GM21528 (cell line): ENCODE results near the gene SNRNP200.

Experiments used
- ATAC-seq: cut with Tn5 transposase; IDR thresholded peaks from one replicate; pipeline ENCODE4 v1.9.1; 2021; ENCODE audit warnings: mild to moderate bottlenecking, moderate library complexity; ENCODE audit not compliant: unreplicated experiment, low FRiP score

SNRNP200 gene

GRCh38 chr2:96253006-96253405, 52.3 kb downstream of the SNRNP200 start:
- no peak for ATAC-seq

DNA sequence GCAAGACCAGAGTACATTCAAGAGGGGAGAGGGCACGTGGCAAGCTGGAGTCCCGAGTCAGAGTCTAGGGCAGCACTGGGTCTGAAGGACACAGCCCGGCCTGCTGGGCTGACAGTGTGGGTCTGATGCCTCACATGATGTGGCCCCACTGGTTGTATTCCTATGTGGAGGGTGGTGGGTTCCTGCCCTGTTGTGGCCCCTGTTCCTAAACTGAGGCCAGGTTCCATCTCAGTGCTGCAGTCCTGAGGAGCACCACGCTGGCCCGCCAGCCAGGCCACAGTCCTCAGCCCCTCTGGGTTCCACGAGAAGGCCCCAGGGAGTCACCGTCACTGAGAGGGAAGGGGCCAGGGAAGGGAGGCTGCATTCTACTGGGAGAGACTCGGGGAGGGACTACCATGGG, 52.8 kb downstream of the SNRNP200 start:
- no peak for ATAC-seq

DNA sequence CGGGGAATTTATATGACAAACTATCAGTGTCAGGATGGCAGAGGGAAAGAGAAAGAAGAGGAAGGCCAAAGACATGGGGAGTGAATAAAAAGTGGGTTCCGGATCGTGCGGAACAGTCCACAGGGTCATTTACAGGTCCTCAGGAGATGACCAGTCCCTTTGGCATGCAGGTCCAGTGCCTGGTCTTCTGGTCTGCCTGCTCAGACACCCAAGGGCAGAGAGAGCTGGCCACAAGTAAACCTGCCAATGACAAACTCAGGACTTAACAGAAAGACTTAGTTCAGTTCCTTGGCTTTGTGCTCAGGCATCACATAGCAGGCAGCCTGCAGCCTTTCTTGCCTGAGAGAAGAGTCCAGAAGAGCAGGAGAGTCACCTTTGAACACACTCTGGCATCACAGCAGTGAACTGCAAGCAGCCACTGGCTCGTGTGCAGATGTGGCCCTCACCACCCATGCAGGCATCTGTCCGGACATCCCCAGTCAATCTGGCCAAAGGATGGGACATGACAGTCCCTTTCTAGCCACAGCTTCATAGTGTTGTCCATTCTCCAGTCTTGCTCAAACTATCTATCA, 53.5 kb downstream of the SNRNP200 start:
- ATAC-seq, result no peak

- no peak for ATAC-seq
Measured at GRCh38 chr2:96250188-96250587, 55.2 kb downstream of the SNRNP200 start.

DNA sequence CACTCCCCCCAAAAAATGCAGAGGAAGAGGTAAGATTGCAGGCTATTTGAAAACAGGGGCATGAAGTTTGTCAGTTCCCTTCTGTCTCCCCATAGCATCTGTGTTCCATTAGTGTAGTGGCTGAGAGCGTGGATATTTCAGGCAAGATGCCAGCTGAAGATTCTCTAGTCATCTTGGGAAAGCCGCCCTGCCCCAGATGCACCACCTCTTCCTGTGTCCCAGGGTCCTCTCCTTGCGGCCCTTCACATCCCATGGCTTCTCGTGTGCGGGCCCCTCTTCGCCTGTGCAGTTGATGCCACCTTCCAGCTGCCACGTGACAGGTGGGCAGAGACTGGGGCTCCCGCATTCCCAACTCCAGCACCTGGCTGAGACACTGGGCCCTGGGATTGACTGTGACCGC, 55.7 kb downstream of the SNRNP200 start:
- no peak for ATAC-seq

DNA sequence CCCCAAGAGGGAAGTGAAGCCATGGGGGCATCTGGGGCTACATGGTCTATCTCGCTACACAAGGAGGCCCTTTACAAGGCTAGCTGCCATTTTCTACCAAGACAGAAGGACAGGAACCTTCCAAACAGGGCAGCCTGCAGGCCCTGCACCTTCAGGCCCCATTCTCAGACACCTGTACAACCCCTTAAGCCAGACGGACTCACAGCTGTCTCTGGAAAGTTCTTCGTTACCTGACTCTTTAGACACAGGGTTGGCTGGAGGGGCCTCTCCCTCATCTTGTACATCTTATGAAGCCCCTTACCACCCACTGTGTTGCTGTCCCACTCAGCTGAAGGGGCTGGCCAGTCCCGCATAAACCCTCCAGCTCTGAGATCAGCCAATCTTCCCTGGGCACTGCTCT, 56.7 kb downstream of the SNRNP200 start:
- ATAC-seq, result no peak

DNA sequence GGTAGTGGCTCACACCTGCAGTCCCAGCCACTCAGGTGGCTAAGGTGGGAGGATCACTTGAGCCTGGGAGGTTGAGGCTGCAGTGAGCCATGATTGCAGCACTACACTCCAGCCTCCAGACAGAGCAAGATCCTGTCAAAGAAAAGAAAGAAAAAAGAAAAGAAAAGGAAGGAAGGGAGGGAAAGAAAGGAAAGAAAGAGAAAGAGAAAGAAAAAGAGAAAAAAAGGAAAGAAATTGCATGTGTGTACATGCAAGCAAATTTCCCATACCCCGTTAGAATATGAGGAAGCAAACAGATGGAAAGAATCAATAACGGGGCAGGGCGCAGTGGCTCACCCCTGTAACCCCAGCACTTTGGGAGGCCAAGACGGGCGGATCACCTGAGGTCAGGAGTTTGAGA, 57.5 kb downstream of the SNRNP200 start:
- ATAC-seq, result no peak

GRCh38 chr2:96247009-96247408, 58.3 kb downstream of the SNRNP200 start:
- no peak for ATAC-seq

GRCh38 chr2:96245609-96246390, 59.5 kb downstream of the SNRNP200 start:
- ATAC-seq, result no peak

DNA sequence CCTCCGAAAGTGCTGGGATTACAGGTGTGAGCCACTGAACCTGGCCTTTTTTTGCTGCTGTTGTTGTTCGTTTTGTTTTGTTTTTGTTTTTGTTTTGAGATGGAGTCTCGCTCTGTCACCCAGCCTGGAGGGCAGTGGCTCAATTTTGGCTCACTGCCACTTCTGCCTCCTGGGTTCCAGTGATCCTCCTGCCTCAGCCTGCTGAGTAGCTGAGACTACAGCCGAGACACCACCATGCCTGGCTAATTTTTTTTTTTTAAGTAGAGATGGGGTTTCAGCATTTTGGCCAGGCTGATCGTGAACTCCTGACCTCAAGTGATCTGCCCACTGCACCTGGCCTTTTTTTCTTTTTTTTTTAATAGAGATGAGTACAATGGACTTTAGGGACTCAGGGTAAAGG, 61.5 kb downstream of the SNRNP200 start:
- no peak for ATAC-seq

DNA sequence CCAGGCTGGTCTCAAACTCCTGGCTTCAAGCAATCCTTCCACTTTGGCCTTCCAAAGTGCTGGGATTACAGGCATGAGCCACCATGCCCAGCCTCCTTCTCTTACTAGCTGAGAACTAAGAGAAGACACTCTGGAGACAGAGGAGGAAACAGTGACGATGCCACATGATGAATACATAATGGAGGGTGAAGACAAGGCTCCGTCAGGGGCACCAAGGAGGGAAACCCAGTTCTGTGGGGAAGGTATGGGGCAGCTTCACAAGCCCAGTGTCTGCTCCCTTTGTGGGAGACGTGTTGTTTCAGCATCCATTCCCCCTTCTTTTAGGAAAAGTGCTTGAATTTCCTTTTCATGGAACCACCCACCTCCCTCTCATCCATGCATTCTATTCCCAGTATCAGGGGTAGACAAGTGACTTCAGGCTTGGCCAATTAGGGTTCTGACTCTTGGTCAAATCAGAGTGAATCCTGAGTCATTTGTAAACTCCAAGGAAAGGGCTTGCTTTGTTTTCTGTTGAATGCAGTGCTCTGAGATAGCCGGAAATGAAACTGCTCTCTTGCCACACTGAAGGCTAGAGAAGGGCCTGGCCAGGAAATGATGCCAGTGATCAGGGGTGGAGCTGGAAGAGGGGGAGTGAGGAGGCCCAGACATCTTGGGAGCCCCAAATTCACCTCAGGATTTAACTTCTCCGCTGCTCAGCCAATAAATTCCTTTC, 63.3 kb downstream of the SNRNP200 start:
- ATAC-seq, result peak; percentile 70

- no peak for ATAC-seq
Measured at GRCh38 chr2:96241227-96241626, 64.1 kb downstream of the SNRNP200 start.

GRCh38 chr2:96240341-96241038, 64.9 kb downstream of the SNRNP200 start:
- ATAC-seq, result no peak

- no peak for ATAC-seq
Measured at GRCh38 chr2:96239745-96240264, 65.5 kb downstream of the SNRNP200 start.

DNA sequence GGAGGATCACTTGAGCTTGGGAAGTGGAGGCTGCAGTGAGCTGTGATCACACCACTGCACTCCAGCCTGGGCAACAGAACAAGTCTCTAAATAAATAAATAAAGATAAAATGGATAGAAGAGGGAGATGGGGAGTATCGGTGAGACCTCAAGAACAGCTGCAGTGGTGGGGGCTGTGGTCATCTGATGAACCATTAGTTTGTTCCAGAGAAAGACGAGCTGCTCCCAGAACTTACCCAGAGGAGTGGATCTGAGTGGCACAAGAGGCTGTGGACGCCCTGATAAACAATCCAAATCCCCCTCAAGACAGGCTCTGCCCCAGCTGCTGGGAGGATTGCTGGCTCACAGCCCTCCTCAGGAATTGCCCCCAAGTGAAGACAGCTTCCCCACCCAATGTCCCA, 66.3 kb downstream of the SNRNP200 start:
- no peak for ATAC-seq

DNA sequence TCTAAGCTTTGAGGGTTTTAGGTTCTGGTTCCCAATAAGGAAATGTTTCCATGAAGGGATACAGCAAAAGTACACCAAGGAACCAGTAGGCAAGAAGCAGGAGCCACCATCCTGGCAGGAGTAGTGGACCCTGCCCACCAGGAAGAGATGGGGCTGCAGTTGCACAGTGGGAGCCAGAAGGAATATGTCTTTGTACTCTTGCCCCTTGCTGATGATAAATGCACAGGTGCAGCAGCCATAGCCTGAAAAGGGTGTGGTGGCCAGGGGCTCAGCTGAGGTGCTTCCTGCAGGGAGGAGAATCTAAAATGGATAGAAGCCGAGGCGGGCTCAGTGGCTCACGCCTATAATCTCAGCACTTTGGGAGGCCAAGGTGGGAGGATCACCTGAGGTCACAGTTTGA, 67.1 kb downstream of the SNRNP200 start:
- no peak for ATAC-seq

- ATAC-seq, result no peak
Measured at GRCh38 chr2:96236882-96237281, 68.5 kb downstream of the SNRNP200 start.

GRCh38 chr2:96233880-96234316, 71.4 kb downstream of the SNRNP200 start:
- ATAC-seq, result peak; percentile 80

DNA sequence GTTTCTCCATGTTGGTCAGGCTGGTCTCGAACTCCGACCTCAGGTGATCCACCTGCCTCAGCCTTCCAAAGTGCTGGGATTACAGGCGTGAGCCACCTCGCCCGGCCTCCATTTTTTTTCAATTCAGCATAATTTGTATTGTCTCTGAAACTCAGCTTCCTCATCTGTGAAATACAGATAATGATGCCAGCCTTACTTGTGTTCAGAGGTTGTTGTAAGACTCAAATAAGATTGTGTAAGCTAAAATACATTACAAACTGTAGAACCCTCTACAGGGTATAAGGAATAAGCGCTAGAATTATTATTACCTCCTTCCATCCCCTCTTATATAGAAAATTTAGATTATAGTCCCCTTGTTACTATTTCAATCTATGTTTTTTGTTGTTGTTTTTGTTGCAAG, 71.9 kb downstream of the SNRNP200 start:
- no peak for ATAC-seq

GRCh38 chr2:96231316-96231715, 74.0 kb downstream of the SNRNP200 start:
- ATAC-seq, result no peak

- peak; percentile 72 for ATAC-seq
Measured at GRCh38 chr2:96225016-96225533, 80.3 kb downstream of the SNRNP200 start.
